ENCODE results near the gene CLTCL1. TPM values are rescaled to one million over a fixed set of nuclear protein-coding genes. Genes with fewer than 3 reads are reported as not detected.
"Not testable (repeated sequence)": the region's sequence is repeated elsewhere in the genome, so short reads cannot be mapped to it uniquely, and the experiment has no call there.

Gene CLTCL1
- polyA plus RNA-seq, 3 donors = 3.9 to 5.4 (median 4.5) TPM

GRCh38 chr22:19156109-19156508 is 135.4 kb downstream of the CLTCL1 start:
- not testable (repeated sequence) for DNase-seq (ENCODE audit: low read depth in 3 of 3, low spot score in 2 of 3)

- no peak for DNase-seq (ENCODE audit: low read depth in 3 of 3, low spot score in 2 of 3)
Observed at GRCh38 chr22:19152942-19153883, 138.3 kb downstream of the CLTCL1 start.

- DNase-seq (ENCODE audit: low read depth in 3 of 3, low spot score in 2 of 3) = no peak
Observed at GRCh38 chr22:19151329-19152191, 140.0 kb downstream of the CLTCL1 start.

GRCh38 chr22:19150482-19151328 is 140.8 kb downstream of the CLTCL1 start:
- DNase-seq (ENCODE audit: low read depth in 3 of 3, low spot score in 2 of 3) = no peak

GRCh38 chr22:19149991-19150390 is 141.5 kb downstream of the CLTCL1 start, which contains the start of gene GSC2:
TSS of gene GSC2 (minus strand) at chr22:19150292. CDS start at chr22:19150283, 9 bp downstream.
- no peak for DNase-seq (ENCODE audit: low read depth in 3 of 3, low spot score in 2 of 3)

- DNase-seq (ENCODE audit: low read depth in 3 of 3, low spot score in 2 of 3) = no peak
Observed at GRCh38 chr22:19149047-19149883, 142.3 kb downstream of the CLTCL1 start.

GRCh38 chr22:19148417-19149046 is 143.0 kb downstream of the CLTCL1 start:
- no peak for DNase-seq (ENCODE audit: low read depth in 3 of 3, low spot score in 2 of 3)

GRCh38 chr22:19147195-19147780 is 144.2 kb downstream of the CLTCL1 start:
- DNase-seq (ENCODE audit: low read depth in 3 of 3, low spot score in 2 of 3) = no peak

- DNase-seq (ENCODE audit: low read depth in 3 of 3, low spot score in 2 of 3) = no peak
Observed at GRCh38 chr22:19146215-19146968, 145.1 kb downstream of the CLTCL1 start.

- DNase-seq (ENCODE audit: low read depth in 3 of 3, low spot score in 2 of 3) = no peak
Observed at GRCh38 chr22:19143967-19144400, 147.5 kb downstream of the CLTCL1 start.

- no peak for DNase-seq (ENCODE audit: low read depth in 3 of 3, low spot score in 2 of 3)
Observed at GRCh38 chr22:19143212-19143611, 148.3 kb downstream of the CLTCL1 start.

- no peak for DNase-seq (ENCODE audit: low read depth in 3 of 3, low spot score in 2 of 3)
Observed at GRCh38 chr22:19142394-19142793, 149.1 kb downstream of the CLTCL1 start.

GRCh38 chr22:19139974-19140373 is 151.5 kb downstream of the CLTCL1 start:
- no peak for DNase-seq (ENCODE audit: low read depth in 3 of 3, low spot score in 2 of 3)

GRCh38 chr22:19139001-19139356 is 152.5 kb downstream of the CLTCL1 start:
- no peak for DNase-seq (ENCODE audit: low read depth in 3 of 3, low spot score in 2 of 3)

- DNase-seq (ENCODE audit: low read depth in 3 of 3, low spot score in 2 of 3) = no peak
Observed at GRCh38 chr22:19138217-19139000, 153.1 kb downstream of the CLTCL1 start.

GRCh38 chr22:19137384-19138216 is 153.9 kb downstream of the CLTCL1 start:
- no peak for DNase-seq (ENCODE audit: low read depth in 3 of 3, low spot score in 2 of 3)

All from right renal cortex interstitium (tissue), 3 donors.